GM23248 (cell line): ENCODE measurements around the gene HSPBP1. TPM values are rescaled to one million over a fixed set of nuclear protein-coding genes. Genes with fewer than 3 reads are reported as not detected.

Source experiments
- DNase-seq: peaks from one replicate; pipeline ENCODE4 v3.0.0-alpha.2; 2015
- H2AFZ ChIP-seq: fragments of 200-600 bp; sonication (generic); 2 replicates; pipeline ENCODE4 v1.6.1; 2016; ENCODE audit warnings: antibody characterized with exemption
- H3F3A ChIP-seq: fragments of 200-600 bp; sonication (generic); 2 replicates; pipeline ENCODE4 v1.6.1; 2016; ENCODE audit warnings: mild to moderate bottlenecking, antibody characterized with exemption, mixed run types; ENCODE audit not compliant: insufficient read depth
- H3K27ac ChIP-seq: fragments of 200-600 bp; sonication (generic); 2 replicates; pipeline ENCODE4 v1.5.1; 2016; ENCODE audit warnings: mild to moderate bottlenecking
- H3K27me3 ChIP-seq: fragments of 200-600 bp; sonication (generic); replicated peaks from 2 replicates; pipeline ENCODE4 v1.6.1; 2016; ENCODE audit warnings: mild to moderate bottlenecking; ENCODE audit not compliant: insufficient read depth
- H3K36me3 ChIP-seq: fragments of 200-600 bp; sonication (generic); 2 replicates; pipeline ENCODE4 v1.6.1; 2016; ENCODE audit warnings: low read depth, mild to moderate bottlenecking
- H3K4me1 ChIP-seq: fragments of 200-600 bp; sonication (generic); 2 replicates; pipeline ENCODE4 v1.6.1; 2016; ENCODE audit warnings: mild to moderate bottlenecking; ENCODE audit not compliant: insufficient read depth
- H3K4me2 ChIP-seq: fragments of 200-600 bp; sonication (generic); one replicate; pipeline ENCODE4 v1.6.1; 2016; ENCODE audit warnings: mild to moderate bottlenecking; ENCODE audit not compliant: unreplicated experiment
- H3K4me3 ChIP-seq: fragments of 200-600 bp; sonication (generic); 2 replicates; pipeline ENCODE4 v1.5.1; 2016; ENCODE audit warnings: mild to moderate bottlenecking
- H3K79me2 ChIP-seq: fragments of 200-600 bp; sonication (generic); 2 replicates; pipeline ENCODE4 v1.6.1; 2016; ENCODE audit warnings: mild to moderate bottlenecking; ENCODE audit not compliant: insufficient read depth
- H3K9ac ChIP-seq: fragments of 200-600 bp; sonication (generic); 2 replicates; pipeline ENCODE4 v1.6.1; 2016; ENCODE audit warnings: mild to moderate bottlenecking
- H3K9me2 ChIP-seq: fragments of 200-600 bp; sonication (generic); 2 replicates; pipeline ENCODE4 v1.6.1; 2016; ENCODE audit warnings: mixed run types, mild to moderate bottlenecking, moderate library complexity; ENCODE audit not compliant: insufficient read depth
- H3K9me3 ChIP-seq: fragments of 200-600 bp; sonication (generic); one replicate; pipeline ENCODE4 v1.6.1; 2017; ENCODE audit warnings: low read depth
- H4K20me1 ChIP-seq: fragments of 200-600 bp; sonication (generic); 2 replicates; pipeline ENCODE4 v1.6.0; 2016; ENCODE audit not compliant: insufficient read depth
- EZH2 ChIP-seq: fragments of 200-600 bp; sonication (generic); IDR thresholded peaks from 2 replicates; pipeline ENCODE4 v1.6.1; 2018; ENCODE audit warnings: antibody characterized with exemption, mild to moderate bottlenecking; ENCODE audit not compliant: insufficient read depth, poor library complexity, severe bottlenecking
- EZH2phosphoT487 ChIP-seq: fragments of 200-600 bp; sonication (generic); IDR thresholded peaks from 2 replicates; pipeline ENCODE4 v1.6.1; 2018; ENCODE audit warnings: antibody characterized with exemption, moderate library complexity, mild to moderate bottlenecking, low read depth; ENCODE audit not compliant: insufficient read depth
- WGBS, 2 experiments: methylation state at CpG; one replicate each; pipeline ENCODE4 v1.1.6; 2015 to 2017; ENCODE audit warnings: low lambda C conversion rate in 2 of 2, low coverage in 1 of 2; ENCODE audit errors: missing lambda C conversion rate in 2 of 2; 5-methylcytosine and 5-hydroxymethylcytosine counted together
- in situ Hi-C: fragments of 300-500 bp; cut with MboI; formaldehyde crosslinking; loops from 2 replicates; pipeline ENCODE4 v1.15.0; 2020
- polyA plus RNA-seq: library from polyadenylated mRNA; unstranded; fragments of >200 nt; fragmentation: Nextera tagmentation; extraction: Ambion mirVana; gene quantifications from 2 replicates; pipeline ENCODE4 v1.2.1, GENCODE V29; 2016
- total RNA-seq: library from RNA; depleted of rRNA; stranded (reverse); fragments of >200 nt; shearing (Covaris generic); gene quantifications from 2 replicates; pipeline ENCODE4 v1.2.3, GENCODE V29; 2014

The HSPBP1 gene
- total and polyA plus RNA-seq, 2 experiments from 2014 or later: 42.5 to 62.5 TPM

DNA sequence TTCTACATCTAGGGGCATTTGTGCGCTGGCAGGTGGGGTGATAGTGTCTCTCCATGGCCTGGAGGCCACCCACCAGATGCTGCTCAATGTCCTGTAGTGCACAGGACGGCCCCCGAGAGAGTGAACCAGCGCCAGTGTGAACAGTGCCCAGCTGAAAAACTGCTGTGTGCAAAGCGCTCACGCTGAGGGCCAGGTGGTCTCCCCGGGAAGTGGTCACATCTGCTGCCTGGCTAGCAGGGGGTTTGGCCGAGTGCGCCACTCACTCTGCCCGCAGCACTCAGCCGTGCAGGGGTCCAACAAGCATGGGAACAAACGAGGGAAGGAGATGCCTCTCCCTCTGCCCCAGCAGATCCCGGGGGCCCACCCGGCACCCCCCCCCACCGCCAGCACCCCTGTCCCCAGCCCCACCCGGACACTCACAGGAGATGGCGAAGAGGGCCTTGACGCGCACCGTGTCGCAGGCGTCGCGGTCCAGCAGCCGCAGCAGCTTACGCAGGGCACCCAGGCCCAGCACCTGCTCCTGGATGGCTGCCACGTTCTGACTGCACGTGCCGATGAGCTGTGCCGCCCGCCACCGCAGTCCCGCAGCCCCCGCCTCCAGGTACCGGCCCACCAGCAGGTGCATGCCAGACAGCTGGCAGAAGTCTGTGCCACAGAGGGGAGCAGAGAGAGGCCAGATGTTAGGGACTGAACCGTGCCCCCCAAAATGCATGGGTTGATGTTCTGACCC, 5.8 kb downstream of the HSPBP1 start:
- H4K20me1 ChIP-seq: no peaks in the 10 kb centered on the region
- H3K9ac ChIP-seq: no peak overlapping the region
- no peaks in the 10 kb centered on the region for H3F3A ChIP-seq
- no peak for DNase-seq
- no peaks in the 10 kb centered on the region for H3K36me3 ChIP-seq
- no peak overlapping the region for H3K27ac ChIP-seq
- H3K4me3 ChIP-seq: no peak overlapping the region
- H3K79me2 ChIP-seq: peaks cover 6% of the 10 kb centered on the region; the same call in 1 of the 2 replicates
- no peaks in the 10 kb centered on the region for H3K27me3 ChIP-seq
- H3K4me2 ChIP-seq: no peak overlapping the region
- in situ Hi-C loops: no loop called here
- no peaks in the 10 kb centered on the region for H3K9me2 ChIP-seq
- no peak overlapping the region for H2AFZ ChIP-seq
- TF ChIP-seq EZH2phosphoT487: no peak
- H3K4me1 ChIP-seq: peaks cover 5% of the 10 kb centered on the region; the same call in 1 of the 2 replicates
- H3K9me3 ChIP-seq: no peaks in the 10 kb centered on the region
- WGBS, 2 experiments: 93 to 96% methylated on average over 15 to 32 of the region's 36 CpGs

DNA sequence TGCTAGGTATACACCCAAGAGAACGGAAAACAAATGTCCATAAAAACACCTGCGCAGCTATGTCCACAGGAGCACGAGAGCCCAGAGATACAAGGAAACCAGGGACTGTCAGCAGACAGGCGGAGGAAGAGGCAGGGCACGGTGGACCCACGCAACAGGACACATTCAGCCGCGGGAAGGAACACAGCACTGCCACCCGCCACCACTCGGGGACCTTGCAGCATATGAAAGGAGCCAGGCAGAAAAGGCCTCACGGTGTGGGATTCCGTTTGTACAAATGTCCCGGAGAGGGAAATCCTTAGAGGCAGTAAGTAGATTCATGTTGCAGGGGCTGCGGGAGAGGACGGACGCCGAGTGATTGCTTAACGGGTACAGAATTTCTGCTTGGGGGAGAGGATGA, 7.8 kb downstream of the HSPBP1 start:
- no peak overlapping the region for H3K4me3 ChIP-seq
- 96 to 97% methylated on average over 18 of the region's 18 CpGs for WGBS, 2 experiments
- no peak overlapping the region for H3K4me2 ChIP-seq
- no peaks in the 10 kb centered on the region for H3K79me2 ChIP-seq
- no peaks in the 10 kb centered on the region for H3K27me3 ChIP-seq
- H4K20me1 ChIP-seq: no peaks in the 10 kb centered on the region
- no peak for TF ChIP-seq EZH2phosphoT487
- H2AFZ ChIP-seq: no peak overlapping the region
- no peak overlapping the region for H3K27ac ChIP-seq
- DNase-seq: peak; percentile 11
- in situ Hi-C loops: no loop called here
- no peaks in the 10 kb centered on the region for H3K36me3 ChIP-seq
- H3K9ac ChIP-seq: no peak overlapping the region
- H3K9me2 ChIP-seq: no peaks in the 10 kb centered on the region
- no peaks in the 10 kb centered on the region for H3K4me1 ChIP-seq
- H3K9me3 ChIP-seq: no peaks in the 10 kb centered on the region
- H3F3A ChIP-seq: no peaks in the 10 kb centered on the region

DNA sequence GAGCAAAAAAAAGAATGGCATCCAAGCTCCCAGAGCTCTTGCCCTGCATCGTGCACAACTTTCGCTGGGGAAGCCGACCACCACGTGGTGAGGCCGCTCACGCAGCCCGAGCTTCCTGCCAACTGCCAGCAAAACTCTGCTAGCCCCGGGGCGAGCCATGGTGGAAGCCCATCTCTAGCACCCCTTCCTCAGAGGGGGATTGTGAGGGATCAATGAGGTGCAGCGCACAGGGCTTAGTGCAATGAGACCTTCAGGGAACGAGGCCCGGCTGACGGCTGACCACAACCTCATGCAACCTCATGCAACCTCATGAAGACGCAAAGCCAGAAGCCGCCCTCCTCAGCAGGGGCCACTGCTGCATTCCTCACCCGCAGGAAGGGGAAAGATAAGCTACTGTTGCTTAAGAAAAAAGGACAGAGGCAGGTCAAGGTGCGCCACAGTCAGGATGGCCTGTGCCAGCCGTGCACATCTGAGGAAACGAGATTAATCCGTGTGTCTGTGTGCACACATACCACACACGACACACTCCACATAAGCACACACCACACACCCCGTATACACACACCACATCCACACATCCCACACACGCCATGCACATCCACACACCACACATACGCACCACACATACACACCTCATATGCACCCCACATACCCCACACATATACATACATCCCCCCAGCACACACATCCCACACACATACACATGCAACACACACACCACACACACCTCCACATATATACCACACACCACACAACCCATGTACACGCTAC, 9.6 kb downstream of the HSPBP1 start:
- no peak for TF ChIP-seq EZH2phosphoT487
- TF ChIP-seq EZH2: no peak
- WGBS, 2 experiments: 94% methylated on average over 24 to 25 of the region's 25 CpGs
- in situ Hi-C loops: no loop called here
- Histone ChIP-seq H4K20me1 (no peaks in the 10 kb centered on the region), H3K9ac (no peak overlapping the region), H3K9me3 (no peaks in the 10 kb centered on the region), H3K79me2 (peaks cover 4% of the 10 kb centered on the region; the same call in 1 of the 2 replicates), H3K36me3 (no peaks in the 10 kb centered on the region), H3K4me3 (no peak overlapping the region), H3K27me3 (no peaks in the 10 kb centered on the region), H3K4me1 (no peaks in the 10 kb centered on the region), H3K4me2 (no peak overlapping the region), H3F3A (no peaks in the 10 kb centered on the region), H3K9me2 (no peaks in the 10 kb centered on the region), H2AFZ (no peak overlapping the region), H3K27ac (no peak overlapping the region)
- no peak for DNase-seq

GRCh38 chr19:55269299-55269698, 10.6 kb downstream of the HSPBP1 start:
- DNase-seq: no peak
- H3K4me2 ChIP-seq: no peak overlapping the region
- in situ Hi-C loops: no loop called here

More at GRCh38 chr19:55269299-55269698, 10.6 kb downstream of the HSPBP1 start:
- no peaks in the 10 kb centered on the region for H3K27me3 ChIP-seq
- WGBS, 2 experiments: 97 to 98% methylated on average over 8 of the region's 8 CpGs
- peaks cover 4% of the 10 kb centered on the region; the same call in 1 of the 2 replicates for H3K79me2 ChIP-seq
- H3K9me3 ChIP-seq: no peaks in the 10 kb centered on the region
- H3F3A ChIP-seq: no peaks in the 10 kb centered on the region
- no peak overlapping the region for H2AFZ ChIP-seq
- no peaks in the 10 kb centered on the region for H4K20me1 ChIP-seq
- TF ChIP-seq EZH2: no peak
- no peak for TF ChIP-seq EZH2phosphoT487
- H3K36me3 ChIP-seq: no peaks in the 10 kb centered on the region
- no peaks in the 10 kb centered on the region for H3K4me1 ChIP-seq
- no peak overlapping the region for H3K9ac ChIP-seq
- H3K4me3 ChIP-seq: no peak overlapping the region
- H3K27ac ChIP-seq: no peak overlapping the region
- no peaks in the 10 kb centered on the region for H3K9me2 ChIP-seq
